Stimulated activated CD8-positive, alpha-beta memory T cell treated with anti-CD3 and anti-CD28 coated beads, Interleukin-7, amount 100 ng/mL, for 1 hour (primary cell): ENCODE results near the gene PRORP.
"Not testable (repeated sequence)": the region's sequence is repeated elsewhere in the genome, so short reads cannot be mapped to it uniquely, and the experiment has no call there.

Experiments used
- DNase-seq, 2 donors: peaks; one replicate each; pipeline ENCODE4 v3.0.0-alpha.2; 2020; ENCODE audit warnings: low read depth in 2 of 2

Gene PRORP

DNA sequence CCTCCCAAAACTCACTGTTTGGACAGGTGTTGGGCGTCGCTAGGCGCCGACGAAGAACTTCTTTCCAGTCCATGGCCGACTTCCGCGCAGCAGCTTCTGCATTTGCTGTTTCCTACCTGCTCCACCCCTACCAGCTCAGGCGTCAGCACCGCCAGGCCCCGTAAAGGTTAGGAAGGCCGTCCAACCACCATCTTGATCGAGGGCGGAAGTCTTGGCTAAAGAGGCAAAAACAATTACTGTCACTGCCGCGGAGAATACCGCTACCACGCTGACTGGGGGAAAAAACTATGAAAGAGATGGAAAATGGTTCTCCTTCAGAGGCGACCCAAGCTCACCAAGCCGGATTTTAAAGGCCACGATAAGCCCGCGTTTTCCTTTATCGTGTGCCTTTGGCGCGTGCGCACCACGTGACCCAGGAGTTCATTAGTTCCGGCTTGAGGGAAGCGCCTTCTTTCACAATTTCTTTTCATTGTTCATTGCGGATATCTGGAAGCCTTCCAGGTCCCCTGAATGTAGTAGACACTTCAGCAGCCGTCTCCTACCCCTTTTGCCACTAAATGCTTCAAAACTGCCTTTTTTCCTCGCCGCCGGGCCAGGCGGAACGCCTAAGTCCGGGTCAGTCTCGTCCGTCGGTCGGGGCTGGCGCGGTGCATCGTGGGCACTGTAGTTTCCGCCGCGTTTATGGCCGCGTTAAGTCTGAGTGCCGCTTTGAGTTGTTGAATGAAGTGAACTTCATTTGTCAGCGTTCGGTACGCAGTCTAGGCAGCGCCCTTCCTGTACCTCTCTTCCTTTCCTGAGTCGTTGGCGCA lies at the start of gene PRORP, which contains the start of gene PPP2R3C:
Gene PRORP, plus strand, starts transcription at position 666 of the 809 bp plus-strand sequence. CDS start 694 bp downstream, outside the sequence.
Gene PPP2R3C, minus strand, starts transcription at position 104 of the 809 bp plus-strand sequence. Its CDS starts 31 bp downstream, at position 73.
- DNase-seq = peak; percentile 71

DNA sequence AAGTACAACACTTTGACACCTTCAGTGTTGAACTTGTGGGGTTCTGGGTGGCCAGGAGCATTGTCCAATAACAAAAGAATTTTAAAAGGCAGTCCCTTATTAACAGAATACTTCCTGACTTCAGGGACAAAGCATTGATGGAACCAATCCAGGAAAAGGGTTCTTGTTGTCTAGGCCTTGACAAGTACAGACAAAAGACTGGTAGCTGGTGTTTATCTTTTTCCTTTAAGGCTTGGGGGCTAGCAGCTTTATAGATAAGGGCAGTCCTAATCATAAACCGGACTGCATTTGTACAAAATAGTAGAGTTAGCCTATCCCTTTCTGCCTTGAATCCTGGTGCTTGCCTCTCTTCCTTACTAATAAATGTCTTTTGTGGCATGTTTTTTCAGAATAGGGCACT lies 48.9 kb upstream of the PRORP start:
- DNase-seq = no peak

DNA sequence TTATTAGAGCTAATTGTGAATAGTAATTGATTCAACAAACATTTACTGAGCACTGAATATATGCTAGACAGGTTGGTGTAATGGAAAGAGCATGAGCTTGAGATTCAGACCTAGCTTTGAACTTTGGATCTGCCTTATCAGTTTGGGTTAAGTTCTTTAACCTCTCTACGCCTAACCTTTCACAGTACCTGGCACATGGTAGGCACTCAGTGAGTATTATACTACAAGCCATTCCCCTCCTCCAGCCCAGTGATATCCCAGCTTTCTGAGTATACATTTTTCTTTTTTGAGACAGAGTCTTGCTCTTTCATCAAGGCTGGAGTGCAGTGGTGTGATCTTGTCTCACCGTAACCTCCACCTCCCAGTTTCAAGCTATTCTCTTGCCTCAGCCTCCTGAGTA lies 44.3 kb upstream of the PRORP start:
- DNase-seq = no peak

DNA sequence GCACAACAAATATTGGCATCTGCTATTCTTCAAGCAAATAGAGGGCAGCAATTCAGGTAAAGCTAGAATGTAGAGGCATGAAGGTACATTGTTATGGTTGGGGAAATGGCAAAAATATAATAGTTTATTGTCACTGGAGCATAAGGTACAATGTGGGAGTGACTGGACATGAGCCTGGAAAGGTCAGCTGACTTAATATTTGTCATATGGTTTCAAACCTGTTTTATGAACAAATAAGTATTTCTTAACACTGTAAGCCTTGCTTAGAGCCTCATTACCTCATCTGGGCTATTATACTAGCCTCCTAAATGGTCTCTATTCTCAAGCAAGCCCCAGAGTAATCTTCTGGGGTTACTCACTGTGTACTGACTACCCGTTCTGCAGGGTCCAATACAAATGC lies 42.6 kb upstream of the PRORP start:
- no peak for DNase-seq

DNA sequence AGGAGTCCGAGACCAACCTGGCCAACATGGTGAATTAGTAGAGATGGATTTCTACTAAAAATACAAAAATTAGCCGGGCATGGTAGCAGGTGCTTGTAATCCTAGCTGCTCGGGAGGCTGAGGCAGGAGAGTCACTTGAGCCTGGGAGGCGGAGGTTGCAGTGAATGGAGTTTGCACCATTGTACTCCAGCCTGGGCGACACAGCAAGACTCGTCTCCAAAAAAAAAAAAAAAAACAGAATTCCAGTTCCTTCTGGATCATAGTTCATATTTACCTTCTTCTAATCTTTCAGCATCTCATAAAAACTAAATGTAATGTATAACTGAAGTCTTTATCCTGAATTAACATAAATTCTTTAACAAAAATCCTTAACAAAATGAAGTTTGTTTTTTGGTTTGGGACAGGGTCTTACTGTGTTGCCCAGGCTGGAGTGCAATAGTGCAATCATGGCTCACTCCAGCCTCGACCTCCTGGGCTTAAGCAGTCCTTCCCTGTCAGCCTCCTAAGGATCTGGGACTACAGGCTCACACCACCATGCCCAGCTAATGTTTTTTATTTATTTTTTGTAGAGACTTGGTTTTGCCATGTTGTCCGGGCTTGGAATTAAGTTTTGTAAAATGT lies 38.7 kb upstream of the PRORP start:
- no peak for DNase-seq

DNA sequence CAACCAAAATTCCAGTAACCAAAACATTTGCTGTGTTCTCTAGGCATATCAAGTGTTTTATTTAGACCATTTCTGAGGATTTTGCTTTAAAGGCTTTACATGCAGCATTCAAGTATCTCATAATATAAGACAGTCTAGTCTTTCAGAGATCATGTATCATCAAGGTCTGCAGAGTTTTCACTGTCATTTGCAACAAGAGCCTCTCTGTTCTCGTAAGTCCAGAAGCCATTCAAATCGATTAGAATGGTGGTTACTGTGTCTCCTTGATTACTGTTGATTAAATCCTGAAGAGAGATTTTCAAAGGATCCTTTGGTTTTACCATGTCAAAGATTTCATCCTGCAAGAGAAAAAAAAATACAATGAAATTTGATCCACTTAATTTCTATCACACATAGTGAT lies 36.9 kb upstream of the PRORP start:
- DNase-seq = no peak

DNA sequence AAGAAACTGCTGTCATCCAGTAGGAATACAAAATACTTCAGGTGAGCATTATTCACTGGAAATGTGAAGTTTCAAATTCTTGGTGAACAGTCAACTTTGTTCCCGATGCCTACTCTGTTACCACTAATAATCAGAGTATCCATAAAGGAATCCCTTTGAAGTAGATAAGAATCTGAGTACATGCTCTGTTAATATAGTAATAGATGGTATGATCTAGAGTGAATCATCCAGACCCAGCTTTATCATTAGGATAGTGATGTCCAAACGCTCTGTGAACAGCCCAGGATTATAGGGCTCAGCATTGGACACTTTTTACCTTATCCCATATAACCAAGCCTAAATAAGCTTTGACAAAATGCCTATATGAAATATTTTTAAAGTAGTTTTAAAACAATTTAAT lies 33.8 kb upstream of the PRORP start:
- DNase-seq = no peak

DNA sequence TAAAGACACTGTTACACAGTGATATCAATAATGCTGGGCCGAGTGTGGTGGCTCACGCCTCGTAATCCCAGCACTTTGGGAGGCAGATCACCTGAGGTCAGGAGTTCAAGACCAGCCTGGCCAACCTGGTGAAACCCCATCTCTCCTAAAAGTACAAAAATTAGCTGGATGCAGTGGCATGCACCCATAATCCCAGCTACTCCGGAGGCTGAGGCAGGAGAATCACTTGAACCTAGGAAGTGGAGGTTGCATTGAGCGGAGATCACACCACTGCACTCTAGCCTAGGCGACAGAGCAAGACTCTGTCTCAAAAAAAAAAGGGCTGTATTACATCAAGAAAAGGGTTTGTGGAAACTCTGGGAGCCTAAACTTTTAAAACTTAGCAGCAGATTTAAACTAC lies 27.7 kb upstream of the PRORP start:
- not testable (repeated sequence) for DNase-seq

DNA sequence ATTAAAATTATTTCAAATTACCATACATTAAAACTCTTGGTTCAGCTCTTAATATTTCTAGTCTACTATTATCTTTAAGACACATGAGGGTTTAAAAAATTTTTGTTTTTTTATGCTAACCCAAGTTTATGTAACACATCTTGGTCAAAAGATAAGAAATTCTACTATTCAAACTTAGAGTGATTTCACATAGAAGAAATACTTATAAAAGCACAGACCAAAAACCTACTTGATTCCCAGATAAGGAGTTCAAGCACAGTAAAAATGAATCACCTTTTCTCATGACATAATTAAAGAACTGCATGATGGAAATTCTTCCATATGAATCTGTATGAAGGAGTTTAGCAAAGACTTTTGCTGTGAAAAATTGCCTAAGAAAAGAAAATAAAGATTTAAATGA lies 14.5 kb upstream of the PRORP start:
- no peak for DNase-seq

DNA sequence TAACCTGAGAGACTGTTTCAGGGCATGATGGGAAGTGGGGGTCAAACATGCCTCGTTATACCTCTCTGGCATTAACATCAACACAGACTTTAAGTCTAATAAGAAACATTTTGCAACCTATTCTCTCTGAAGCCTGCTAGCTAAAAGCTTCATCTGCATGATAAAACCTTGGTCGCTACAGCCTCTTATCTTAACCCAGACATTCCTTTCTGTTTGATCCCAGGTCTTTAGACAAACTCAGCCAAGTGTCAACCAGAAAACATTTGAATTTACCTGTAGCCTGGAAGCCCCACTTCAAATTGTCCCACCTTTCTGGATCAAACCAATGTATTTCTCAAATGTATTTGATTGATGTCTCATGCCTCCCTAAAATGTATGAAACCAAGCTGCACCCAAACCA lies 9.7 kb upstream of the PRORP start:
- DNase-seq = no peak

DNA sequence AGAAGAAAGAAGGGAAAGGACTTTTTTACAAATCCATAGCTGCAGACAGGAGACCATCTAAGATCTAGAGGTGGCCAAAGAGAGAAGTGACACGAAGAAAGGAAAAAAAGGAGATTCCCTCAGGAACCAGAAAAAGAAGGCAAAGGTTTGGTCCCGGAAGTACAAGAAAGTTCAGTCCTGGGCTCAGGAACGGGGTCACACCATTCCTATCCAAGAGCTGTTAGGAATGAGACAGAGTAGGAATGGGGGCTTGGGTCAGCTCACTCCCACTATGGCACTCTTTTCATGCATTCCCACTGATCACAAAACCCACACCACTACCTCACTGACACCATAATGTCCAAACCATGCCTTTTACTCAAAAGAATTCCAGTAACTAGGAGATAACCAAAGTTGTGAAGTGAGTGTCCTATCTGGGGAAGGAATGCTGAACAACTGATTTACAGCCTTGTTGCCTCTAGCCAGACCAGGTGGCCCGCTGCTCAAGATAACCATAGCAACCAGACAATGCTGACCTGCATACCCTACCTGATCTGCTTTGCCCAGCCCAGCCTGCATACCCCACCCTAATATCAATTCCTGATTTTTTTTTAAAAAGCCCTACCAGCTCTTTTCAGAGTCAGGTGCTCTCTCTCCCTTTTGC lies 8.9 kb upstream of the PRORP start:
- no peak for DNase-seq

DNA sequence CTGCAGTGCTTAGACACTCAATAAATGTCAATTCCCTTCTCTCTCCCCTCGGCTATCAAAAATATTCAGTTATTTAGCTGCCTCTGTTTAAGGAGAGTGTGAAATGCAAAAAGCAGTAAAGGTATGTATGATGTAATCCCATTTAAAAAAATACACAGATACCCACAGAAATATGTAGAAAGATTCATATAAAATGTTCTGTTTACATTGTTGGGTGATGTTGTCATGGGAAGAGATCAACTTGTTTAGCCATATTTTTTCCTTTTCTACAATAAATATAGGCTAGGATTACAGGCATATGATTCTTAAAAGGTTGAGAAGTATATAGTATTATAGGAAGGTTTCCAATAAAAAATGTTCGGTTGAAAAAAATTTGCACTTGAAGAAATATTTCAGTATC lies 8.3 kb upstream of the PRORP start:
- no peak for DNase-seq

DNA sequence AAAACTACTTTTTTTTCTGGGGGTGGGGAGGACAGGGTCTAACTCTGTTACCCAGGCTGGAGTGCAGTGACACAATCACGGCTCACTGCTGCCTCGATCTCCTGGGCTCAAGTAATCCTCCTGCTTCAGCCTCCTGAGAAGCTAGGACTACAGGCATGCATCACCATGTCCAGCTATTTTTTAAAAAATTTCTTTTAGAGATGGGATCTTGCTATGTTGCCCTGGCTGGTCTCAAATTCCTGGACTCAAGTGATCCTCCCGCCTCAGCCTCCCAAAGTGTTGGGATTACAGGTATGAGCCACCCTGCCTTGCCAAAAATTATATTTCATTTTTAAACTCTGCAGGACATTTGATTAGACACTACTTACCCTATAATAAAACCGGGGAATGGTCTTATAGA lies 6.1 kb upstream of the PRORP start:
- no peak for DNase-seq

DNA sequence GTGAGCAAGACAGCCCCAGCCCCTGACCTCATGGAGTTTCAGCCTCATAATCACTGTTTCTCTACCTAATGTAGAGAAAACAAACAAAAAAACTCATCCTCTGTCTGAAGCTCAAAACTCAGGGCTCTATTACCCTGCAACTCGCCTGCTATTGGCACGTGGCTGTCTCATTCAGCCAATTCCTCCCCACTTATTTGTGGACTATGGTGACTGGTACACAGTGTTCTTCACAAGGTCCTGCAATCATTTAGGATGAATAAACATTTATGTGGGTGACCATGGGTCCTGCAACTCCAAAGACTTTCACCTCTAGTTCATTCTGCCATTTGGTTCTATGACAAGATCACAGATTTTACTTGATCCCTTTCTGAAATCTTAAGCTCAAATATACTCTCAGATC lies 5.2 kb upstream of the PRORP start:
- DNase-seq = no peak

DNA sequence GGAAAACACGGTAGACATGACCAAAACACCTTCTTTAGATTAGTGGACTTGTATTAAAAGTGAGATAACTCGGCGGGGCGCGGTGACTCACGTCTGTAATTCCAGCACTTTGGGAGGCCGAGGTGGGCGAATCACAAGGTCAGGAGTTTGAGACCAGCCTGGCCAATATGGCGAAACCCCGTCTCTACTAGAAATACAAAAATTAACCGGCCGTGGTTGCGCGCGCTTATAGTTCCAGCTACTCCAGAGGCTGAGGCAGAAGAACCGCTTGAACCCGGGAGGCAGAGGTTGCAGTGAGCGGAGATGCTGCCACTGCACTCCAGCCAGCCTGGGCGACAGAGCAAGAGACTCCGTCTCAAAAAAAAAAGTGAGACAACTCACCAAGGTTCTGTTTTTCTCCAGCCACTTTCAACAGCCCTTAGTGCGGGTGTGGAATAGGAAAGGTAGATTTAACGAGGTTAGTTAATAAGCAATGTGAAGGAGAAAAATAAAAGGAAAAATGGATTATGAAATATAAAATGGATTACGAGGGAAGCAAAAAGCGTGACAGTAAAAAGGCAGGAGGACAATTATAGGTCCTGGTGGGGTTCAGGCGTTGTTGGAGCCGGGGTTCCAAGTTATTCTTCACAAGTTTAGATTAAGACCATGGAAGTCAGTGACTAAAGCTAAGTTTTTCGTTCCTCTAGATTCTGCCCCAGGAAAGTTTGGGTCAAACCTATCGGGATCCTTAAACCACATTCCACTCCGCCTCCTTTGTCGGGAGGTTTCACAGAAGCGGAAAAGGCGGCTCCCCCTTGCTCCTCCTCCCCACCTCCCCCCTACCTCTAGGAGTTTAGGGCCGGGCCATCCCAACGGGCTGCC lies 1.1 kb upstream of the PRORP start:
- no peak for DNase-seq

DNA sequence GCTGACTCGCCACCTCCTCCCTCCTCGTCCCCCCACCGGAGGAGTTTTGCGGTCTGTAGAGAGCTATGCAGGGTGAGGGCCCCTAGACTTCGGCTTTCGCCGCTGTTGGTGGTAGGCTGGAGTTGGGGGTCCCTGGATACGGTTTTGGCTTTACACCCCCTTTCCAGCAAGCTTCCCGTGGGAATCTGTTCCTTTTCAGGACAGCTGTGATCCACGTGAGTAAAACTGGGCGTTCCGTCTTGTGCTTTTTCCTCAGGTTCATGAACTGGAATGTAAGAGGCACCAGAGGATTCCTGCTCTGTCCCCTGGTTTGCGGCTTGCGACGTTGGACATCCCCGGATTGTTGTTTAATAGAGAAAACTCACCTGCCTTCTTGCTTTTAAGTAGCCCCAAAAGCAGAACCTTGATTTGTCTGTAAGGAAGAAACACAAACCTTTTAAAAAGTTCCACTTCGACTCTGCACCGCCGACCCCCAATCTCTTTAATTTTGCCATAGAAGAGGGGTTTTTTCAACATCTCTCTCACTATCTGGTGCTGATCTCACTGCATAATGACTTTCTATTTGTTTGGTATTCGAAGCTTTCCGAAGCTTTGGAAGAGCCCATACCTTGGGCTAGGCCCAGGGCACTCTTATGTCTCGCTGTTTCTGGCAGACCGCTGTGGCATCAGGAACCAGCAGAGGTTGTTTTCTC lies 490 bp downstream of the PRORP start:
- no peak for DNase-seq

DNA sequence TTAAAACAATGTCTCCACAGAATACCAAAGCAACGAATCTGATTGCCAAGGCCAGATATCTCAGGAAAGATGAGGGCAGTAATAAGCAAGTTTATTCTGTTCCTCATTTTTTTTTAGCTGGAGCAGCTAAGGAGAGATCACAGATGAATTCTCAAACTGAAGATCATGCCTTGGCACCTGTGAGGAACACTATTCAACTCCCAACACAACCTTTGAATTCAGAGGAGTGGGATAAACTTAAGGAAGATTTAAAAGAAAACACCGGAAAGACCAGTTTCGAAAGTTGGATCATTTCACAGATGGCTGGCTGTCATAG lies 994 bp downstream of the PRORP start:
- DNase-seq = no peak

DNA sequence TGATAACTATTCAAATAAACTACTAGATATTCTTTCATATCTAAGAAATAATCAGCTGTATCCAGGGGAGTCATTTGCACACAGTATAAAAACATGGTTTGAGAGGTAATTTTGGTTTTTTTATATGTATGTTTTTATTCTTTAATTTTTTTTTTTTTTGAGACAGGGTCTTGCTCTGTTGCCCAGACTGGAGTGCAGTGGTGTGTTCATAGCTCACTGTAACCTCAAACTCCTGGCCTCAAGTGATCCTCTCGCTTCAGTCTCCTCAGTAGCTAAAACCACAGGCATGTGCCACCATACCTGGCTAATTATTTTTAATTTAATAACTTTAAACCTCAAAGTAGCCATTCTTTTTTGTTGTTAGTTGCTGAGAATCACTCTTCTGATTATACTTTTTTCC lies 1.8 kb downstream of the PRORP start:
- DNase-seq = no peak

DNA sequence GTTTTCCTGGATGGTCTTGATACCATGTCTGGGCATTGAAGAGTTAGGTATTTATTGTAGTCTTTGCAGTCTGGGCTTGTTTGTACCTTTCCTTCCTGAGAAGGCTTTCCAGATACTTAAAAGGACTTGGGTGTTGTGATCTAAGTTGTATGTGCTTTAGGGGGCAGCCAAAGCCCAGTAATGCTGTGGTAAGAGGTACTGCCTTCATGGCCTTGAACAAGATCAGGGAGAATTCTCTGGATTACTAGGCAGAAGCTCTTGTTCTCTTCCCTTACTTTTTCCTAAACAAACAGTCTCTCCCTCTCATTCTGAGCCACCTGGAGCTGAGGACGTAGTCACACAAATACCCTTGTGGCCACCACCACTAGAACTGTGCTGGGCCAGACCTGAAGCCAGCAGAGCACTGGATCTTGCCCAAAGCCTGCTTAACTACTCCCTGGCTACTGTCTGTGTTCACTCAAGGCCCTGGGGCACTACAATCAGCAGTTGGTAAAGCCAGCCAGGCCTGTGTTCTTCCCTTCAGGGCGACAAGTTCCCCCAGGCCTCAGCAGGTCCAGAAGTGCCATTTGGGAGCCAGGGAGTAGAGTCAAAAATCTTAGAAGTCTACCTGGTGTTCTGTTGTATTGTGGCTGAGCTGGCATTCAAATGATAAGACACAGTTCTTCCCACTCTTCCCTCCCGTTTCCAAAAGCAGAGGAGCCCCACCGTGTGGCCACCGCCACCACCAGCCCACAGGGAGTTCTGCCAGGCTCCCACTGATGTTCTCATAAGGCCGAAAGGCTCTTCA lies 11.4 kb downstream of the PRORP start:
- no peak for DNase-seq

DNA sequence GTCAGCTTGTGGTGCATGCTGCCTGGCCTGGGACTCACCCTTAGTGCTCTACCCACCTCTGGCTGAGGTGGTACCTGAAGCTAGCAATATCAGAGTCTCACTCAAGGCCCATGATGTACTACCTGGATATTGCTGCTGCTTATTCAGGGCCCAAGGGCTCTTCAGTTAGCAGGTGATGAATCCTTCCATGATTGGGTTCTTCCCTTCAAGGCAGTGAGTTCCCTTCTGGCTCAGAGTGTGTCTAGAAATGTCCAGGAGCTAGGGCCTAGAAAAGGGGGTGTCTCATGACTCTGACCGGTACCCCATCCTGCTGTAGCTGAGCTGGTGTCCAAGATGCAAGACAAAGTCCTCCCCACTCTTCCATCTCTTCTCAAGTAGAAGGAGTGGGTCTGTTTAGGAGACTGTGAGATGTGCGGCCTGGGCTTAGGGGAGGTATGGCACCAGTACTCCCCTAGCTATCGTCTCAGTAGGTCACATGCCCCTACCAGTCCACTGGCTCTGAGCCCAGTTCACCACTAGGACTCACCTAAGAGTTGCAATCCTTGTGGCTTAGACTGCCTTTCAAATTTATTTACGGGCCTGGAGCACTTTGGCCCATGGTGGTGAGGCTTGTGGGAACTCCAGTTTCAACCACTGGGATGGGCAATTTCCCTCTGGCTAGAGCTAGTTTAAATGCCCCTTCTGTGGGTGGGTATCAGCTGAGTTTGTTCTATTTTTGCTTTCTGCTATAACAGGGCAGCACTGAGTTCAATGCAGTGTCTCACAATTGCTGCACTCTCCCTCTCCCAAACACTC lies 12.2 kb downstream of the PRORP start:
- no peak for DNase-seq
